Mammary epithelial cell (primary cell): ENCODE measurements around the gene NSG2.

Source experiments
- CTCF ChIP-seq, 2 donors: IDR thresholded peaks in 1 of 2; conservative IDR thresholded peaks in 1 of 2; 2 replicates each; pipeline ENCODE4 v1.5.1; 2011 to 2012; ENCODE audit warnings: inconsistent platforms in 2 of 2, low read length in 2 of 2, mild to moderate bottlenecking in 2 of 2, control low read depth in 1 of 2, low read depth in 1 of 2; ENCODE audit not compliant: insufficient read depth in 1 of 2; ENCODE audit errors: extremely low read depth in 1 of 2
- EZH2 ChIP-seq: IDR thresholded peaks from 2 replicates; pipeline ENCODE4 v1.6.1; 2012; ENCODE audit warnings: low read length, inconsistent platforms, borderline replicate concordance

DNA sequence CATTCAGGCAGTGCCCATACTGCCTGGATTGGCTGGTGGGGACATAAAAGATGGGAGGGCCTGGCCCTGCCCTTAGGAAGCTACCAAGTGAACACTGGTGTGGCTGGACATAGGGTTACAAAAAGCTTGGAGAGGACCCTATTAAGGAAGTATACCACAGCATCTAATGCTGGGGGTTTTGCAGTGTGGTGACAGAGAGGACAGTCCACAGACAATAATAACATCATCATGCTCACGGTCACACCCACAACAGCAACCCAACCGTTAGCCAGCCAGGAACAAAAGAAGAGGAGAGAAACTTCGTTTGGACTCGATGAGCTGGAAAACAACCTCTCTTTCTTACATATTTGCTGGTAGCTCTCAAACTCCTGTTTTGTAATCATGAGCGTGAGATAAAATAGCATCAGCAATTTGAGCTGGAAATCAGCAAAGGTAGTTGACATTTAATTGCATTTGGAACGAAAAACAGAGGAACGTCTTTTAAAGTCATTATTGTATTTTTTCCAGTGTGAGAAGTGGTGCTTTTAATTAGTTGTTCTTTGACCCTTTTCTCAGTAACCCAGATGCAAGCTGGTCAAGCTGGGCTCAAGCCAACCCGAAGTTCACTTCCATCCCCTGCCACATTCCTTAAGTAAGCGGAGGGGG is 73.4 kb downstream of the NSG2 start:
- TF ChIP-seq CTCF (conservative IDR thresholded peaks at IDR 0.05 in 1 of 2, IDR thresholded peaks at IDR 0.05 in 1 of 2; ENCODE audit: extremely low read depth in 1 of 2, insufficient read depth in 1 of 2, low read depth in 1 of 2, low read length in 2 of 2) (no peak), EZH2 (no peak)
